HG02610 (cell line): ENCODE results near the gene MAVS.

ENCODE experiments used
- ATAC-seq: cut with Tn5 transposase; IDR thresholded peaks from one replicate; pipeline ENCODE4 v1.9.1; 2021; ENCODE audit warnings: mild to moderate bottlenecking, moderate library complexity; ENCODE audit not compliant: unreplicated experiment

MAVS gene

GRCh38 chr20:3906744-3907721, 60.4 kb downstream of the MAVS start:
- peak; percentile 86 for ATAC-seq

GRCh38 chr20:3908667-3909066, 62.0 kb downstream of the MAVS start:
- ATAC-seq: no peak

- ATAC-seq: no peak
These were observed 63.3 kb downstream of the MAVS start for GRCh38 chr20:3909952-3910366.

GRCh38 chr20:3910853-3911252, 64.2 kb downstream of the MAVS start:
- no peak for ATAC-seq

GRCh38 chr20:3911956-3912355, 65.3 kb downstream of the MAVS start:
- no peak for ATAC-seq

- no peak for ATAC-seq
These were observed 67.8 kb downstream of the MAVS start for GRCh38 chr20:3914446-3914845.

- ATAC-seq: no peak
These were observed 69.1 kb downstream of the MAVS start for GRCh38 chr20:3915691-3916090.

- ATAC-seq: no peak
These were observed 69.7 kb downstream of the MAVS start for GRCh38 chr20:3916364-3916763.

- no peak for ATAC-seq
These were observed 72.7 kb downstream of the MAVS start for GRCh38 chr20:3919352-3919751.

- no peak for ATAC-seq
These were observed 75.8 kb downstream of the MAVS start for GRCh38 chr20:3922223-3922982.

GRCh38 chr20:3922983-3923339, 76.3 kb downstream of the MAVS start:
- ATAC-seq: no peak

GRCh38 chr20:3923818-3924217, 77.2 kb downstream of the MAVS start:
- ATAC-seq: no peak

- ATAC-seq: no peak
These were observed 77.9 kb downstream of the MAVS start for GRCh38 chr20:3924304-3925112.

- no peak for ATAC-seq
These were observed 78.6 kb downstream of the MAVS start for GRCh38 chr20:3925113-3925695.
